Midbrain (tissue), 1 donor: ENCODE data around the gene MRPS14.
A peak's percentile ranks its signal among the peaks of the same experiment; 100 is the strongest.

Experiments
- DNase-seq: peaks from one replicate; lab custom pipeline; 2025; lab: John Stamatoyannopoulos, UW

MRPS14 gene

DNA sequence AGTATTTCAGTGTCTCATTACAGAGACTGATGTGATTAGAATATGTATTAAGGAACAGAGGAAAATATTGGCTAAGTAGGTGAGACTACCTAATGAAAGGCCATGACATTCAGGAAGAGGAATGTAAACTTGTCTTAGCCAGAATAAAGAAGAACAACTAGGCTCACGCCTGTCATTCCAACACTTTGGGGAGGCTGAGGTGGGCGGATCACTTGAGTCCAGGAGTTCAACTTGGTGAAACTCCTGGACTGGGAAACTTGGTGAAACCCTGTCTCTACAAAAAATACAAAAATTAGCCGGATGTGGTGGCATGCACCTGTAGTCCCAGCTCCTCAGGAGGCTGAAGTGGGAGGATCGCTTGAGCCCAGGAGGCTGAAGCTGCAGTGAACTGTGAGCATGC lies 38.3 kb downstream of the MRPS14 start:
- no peak for DNase-seq

DNA sequence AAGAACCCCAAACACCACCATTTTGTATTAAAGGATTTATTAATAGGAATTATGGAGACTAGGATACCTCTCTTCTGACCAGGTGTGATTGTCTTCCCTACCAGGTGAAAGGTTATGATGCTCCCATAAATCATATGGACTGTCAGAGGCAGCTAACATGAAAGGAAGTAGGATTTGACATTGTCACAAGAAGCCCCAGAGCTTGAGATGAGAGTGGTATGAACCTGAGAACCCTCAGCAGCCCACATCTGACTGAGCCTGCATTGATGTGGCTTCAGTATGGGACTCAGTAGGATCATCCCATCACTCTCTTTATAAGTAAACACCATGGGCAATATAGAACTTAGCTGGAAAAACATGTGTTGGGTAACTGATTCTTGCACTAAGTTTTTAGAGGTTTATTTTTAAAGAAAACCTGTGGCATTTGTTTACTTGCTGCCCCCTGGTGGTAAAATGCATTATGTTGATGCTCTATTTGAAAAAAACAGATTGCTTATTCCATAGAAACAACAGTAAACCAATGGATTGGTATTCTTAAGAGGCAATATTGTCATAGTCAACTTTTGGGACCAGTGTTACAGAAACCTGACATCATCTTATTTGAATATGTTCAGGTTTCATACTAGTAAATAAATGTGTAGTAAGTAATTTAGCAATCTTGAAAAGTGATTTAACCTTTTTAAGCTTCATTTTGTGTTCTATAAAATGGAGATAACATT lies 40.1 kb downstream of the MRPS14 start:
- DNase-seq: peak; percentile 47

DNA sequence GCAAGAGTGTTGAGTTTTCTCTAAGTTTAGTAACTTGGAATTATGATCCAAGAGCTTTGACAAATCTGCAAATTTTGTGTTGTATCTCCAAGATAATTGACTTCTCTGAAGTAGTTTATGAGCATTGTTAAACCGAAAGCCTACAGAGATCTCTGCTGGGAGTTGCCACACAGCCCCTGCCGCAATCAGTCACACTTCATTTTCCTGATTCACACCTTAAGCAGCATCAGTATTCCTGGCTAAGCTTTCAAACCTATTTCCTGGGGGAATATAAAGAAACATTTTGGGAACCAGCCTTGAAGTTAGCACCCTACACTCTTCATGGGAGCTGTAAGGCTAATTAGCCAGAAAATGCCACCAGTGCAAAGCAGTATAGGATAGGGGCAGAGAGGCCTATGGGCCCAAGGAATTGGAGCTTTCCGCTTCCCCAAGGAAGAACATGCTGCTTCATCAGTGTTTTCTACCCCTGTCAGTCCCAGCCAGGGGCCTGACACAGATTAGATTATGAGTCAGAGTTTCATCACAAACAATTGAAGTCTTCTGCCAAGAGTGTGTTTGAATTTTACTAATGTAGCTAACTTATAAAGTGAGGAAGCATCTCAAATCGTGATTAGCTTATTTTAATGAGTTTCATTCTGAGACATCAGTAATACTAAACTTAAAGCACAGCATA lies 46.7 kb downstream of the MRPS14 start:
- no peak for DNase-seq

GRCh38 chr1:174975764-174976163 lies 47.5 kb downstream of the MRPS14 start:
- DNase-seq: no peak

- DNase-seq: no peak
Observed at GRCh38 chr1:174974711-174975119, 48.5 kb downstream of the MRPS14 start.

DNA sequence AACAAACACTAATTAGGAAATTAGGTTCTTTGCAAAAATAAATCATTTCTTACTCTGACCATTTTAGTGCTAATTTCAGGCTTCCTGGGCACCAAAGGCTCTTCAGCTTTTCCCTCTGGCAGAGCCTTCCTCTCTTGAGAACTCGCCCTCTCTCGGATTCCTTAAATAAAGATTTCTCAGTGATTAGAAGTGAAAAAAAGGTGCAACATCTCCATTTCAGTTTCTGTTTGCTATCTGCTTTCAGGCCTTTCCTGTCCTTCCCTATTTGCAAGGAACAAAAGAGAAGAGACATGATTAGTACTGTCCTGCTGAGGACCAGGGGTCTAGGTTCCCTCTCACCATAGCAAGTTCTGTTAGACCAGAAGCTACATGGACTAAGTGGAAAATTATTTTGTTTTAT lies 51.3 kb downstream of the MRPS14 start:
- DNase-seq: no peak

DNA sequence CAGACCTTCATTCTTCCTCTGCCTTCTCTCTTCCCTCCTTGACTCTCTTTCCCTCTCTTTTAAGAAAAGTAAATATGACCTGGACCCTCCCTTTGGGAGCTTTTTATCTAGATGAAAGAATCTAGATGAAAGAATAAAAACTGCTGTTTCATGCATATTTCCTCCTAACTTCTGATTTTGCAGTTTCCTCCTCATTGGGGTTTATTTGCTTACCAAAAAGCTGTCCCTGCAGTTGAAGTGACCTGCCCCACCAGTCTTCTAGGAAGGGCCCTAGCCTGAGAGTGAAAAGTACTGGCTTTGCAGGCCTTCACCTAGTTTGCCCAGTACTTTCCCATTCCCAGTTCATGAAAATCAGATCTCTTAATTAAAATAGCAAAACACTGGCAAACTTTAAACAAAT lies 51.8 kb downstream of the MRPS14 start:
- DNase-seq: no peak

DNA sequence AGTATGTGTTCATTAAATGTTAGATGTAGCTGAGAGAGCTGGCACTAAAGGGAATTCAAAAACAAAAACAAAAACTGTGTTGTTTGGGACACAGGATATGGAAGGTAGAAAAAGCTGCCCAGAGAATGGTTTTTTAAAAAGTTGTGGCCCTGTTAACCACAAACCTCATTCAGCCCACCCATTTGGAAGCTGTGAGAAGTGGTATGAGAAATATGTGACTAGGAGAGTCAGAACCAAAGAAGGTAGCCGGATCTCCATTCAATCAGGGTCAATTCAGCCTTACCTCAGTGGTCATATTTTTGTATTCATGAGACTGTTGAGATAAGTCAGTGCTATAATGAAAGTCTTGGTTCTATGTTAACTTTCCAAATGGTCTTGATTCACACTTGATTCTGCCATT lies 53.2 kb downstream of the MRPS14 start:
- no peak for DNase-seq

GRCh38 chr1:174968750-174969244 lies 54.4 kb downstream of the MRPS14 start:
- no peak for DNase-seq

DNA sequence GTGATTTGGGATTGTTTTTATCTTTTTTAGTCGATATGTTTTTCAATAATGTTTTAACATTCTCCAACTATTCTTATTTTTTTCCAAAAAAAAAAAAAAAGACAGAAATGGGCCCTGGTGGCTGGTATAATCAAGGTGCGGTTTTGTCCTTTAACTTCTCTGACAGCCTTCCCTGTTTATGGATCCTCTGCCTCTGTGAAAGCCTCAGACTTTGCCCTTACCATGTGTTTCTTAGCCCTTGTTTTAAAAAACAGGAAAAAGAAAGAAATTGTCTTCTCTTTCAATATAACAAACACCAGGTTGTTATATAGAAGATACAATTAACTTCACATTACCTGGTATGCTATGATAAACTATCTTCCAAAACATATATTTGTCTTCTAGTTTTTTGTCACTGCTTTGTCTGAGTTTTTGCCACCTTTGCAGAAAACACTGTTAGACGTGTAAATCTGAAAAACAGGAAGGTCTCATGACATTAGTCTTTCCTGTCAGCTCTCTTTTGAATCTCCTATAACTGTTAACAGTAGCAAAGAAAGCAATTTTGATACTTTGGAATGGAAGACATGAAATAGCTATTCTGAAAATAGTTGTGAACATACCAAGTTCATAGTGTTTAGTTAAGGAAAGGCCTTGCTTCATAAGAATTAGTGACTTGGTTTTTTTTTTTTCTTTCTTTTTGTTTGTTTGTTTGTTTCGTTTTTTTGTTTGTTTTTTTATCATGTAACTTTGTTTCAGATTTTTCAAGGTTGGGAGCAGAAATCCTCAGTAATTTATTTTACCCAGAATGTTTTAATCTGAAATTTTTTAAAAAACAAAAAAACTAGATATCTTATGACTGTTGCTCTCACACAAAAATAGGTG lies 55.1 kb downstream of the MRPS14 start:
- DNase-seq: no peak

GRCh38 chr1:174966008-174966572 lies 57.1 kb downstream of the MRPS14 start:
- no peak for DNase-seq

- DNase-seq: peak; percentile 43
Observed at GRCh38 chr1:174965362-174966007, 57.7 kb downstream of the MRPS14 start.

- peak; percentile 43 for DNase-seq
Observed at GRCh38 chr1:174964972-174965361, 58.3 kb downstream of the MRPS14 start.

- DNase-seq: no peak
Observed at GRCh38 chr1:174964261-174964971, 58.8 kb downstream of the MRPS14 start.

DNA sequence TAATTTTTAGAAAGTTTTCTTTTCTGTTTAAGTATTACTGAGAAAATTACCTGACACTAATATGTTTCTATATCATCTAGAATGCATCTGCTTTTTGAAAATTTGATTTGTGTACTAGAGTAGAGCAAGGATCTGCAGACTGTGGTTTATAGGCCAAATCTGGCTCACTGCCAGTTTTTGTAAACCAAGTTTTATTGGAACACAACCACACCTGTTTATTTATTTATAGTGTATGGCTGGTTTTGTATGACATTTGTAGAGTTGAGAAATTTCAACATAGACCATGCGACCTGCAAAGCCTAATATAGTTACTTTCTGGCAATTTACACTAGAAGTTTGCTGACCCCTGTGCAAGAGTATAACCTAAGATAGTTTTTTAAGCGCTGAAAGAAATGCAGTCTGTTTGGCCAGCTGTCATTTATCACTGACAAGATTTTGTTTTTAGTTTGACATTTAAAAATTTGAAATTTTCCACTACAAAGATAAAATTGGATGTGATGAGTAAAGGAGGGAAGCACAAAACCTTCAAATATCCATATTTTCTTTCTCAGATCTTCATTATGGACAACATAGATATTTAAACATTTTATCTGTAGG lies 59.6 kb downstream of the MRPS14 start:
- no peak for DNase-seq
